IPS-18c (cell line): ENCODE measurements around the gene NLGN1.

Source experiments
- H3K4me3 ChIP-seq: 2 replicates; pipeline ENCODE4 v1.7.0; 2013; ENCODE audit warnings: low read depth, mild to moderate bottlenecking, low read length, moderate library complexity; ENCODE audit not compliant: insufficient read depth
- H3K9me3 ChIP-seq: one replicate; pipeline ENCODE4 v1.6.1; 2013; ENCODE audit warnings: mild to moderate bottlenecking, low read length, moderate library complexity; ENCODE audit not compliant: control insufficient read depth, insufficient read depth

NLGN1 gene

GRCh38 chr3:173977747-173978146 is 580.2 kb downstream of the NLGN1 start:
- Histone ChIP-seq H3K9me3 (no peaks in the 10 kb centered on the region), H3K4me3 (no peak overlapping the region)

GRCh38 chr3:173983343-173983742 is 585.8 kb downstream of the NLGN1 start:
- no peak overlapping the region for H3K4me3 ChIP-seq
- no peaks in the 10 kb centered on the region for H3K9me3 ChIP-seq

GRCh38 chr3:173986861-173987410 is 589.4 kb downstream of the NLGN1 start:
- Histone ChIP-seq H3K4me3 (no peak overlapping the region), H3K9me3 (no peaks in the 10 kb centered on the region)

- Histone ChIP-seq H3K9me3 (no peaks in the 10 kb centered on the region), H3K4me3 (no peak overlapping the region)
Observed at GRCh38 chr3:173988909-173989308, 591.4 kb downstream of the NLGN1 start.

- no peaks in the 10 kb centered on the region for H3K9me3 ChIP-seq
Observed at GRCh38 chr3:173992416-173992815, 594.9 kb downstream of the NLGN1 start.

GRCh38 chr3:173993299-173993698 is 595.8 kb downstream of the NLGN1 start:
- no peaks in the 10 kb centered on the region for H3K9me3 ChIP-seq

More at GRCh38 chr3:173992416-173992815, 594.9 kb downstream of the NLGN1 start:
- H3K4me3 ChIP-seq = no peak overlapping the region

GRCh38 chr3:174000675-174001074 is 603.1 kb downstream of the NLGN1 start:
- Histone ChIP-seq H3K9me3 (no peaks in the 10 kb centered on the region), H3K4me3 (no peak overlapping the region)

More at GRCh38 chr3:173993299-173993698, 595.8 kb downstream of the NLGN1 start:
- H3K4me3 ChIP-seq = no peak overlapping the region

GRCh38 chr3:174002543-174002942 is 605.0 kb downstream of the NLGN1 start:
- Histone ChIP-seq H3K9me3 (no peaks in the 10 kb centered on the region), H3K4me3 (no peak overlapping the region)

- no peaks in the 10 kb centered on the region for H3K9me3 ChIP-seq
- no peak overlapping the region for H3K4me3 ChIP-seq
Observed at GRCh38 chr3:174010907-174011306, 613.4 kb downstream of the NLGN1 start.

GRCh38 chr3:174016186-174016585 is 618.6 kb downstream of the NLGN1 start:
- Histone ChIP-seq H3K9me3 (peaks cover 4% of the 10 kb centered on the region), H3K4me3 (no peak overlapping the region)

GRCh38 chr3:174020156-174020555 is 622.6 kb downstream of the NLGN1 start:
- H3K9me3 ChIP-seq = peaks cover 4% of the 10 kb centered on the region
- H3K4me3 ChIP-seq = no peak overlapping the region

GRCh38 chr3:174023421-174023820 is 625.9 kb downstream of the NLGN1 start:
- Histone ChIP-seq H3K4me3 (no peak overlapping the region), H3K9me3 (no peaks in the 10 kb centered on the region)

- H3K4me3 ChIP-seq = no peak overlapping the region
- peaks cover 7% of the 10 kb centered on the region for H3K9me3 ChIP-seq
Observed at GRCh38 chr3:174028673-174029072, 631.1 kb downstream of the NLGN1 start.

- H3K9me3 ChIP-seq = no peaks in the 10 kb centered on the region
Observed at GRCh38 chr3:174035328-174035886, 637.9 kb downstream of the NLGN1 start.

GRCh38 chr3:174046311-174046710 is 648.8 kb downstream of the NLGN1 start:
- no peaks in the 10 kb centered on the region for H3K9me3 ChIP-seq
- H3K4me3 ChIP-seq = no peak overlapping the region

More at GRCh38 chr3:174035328-174035886, 637.9 kb downstream of the NLGN1 start:
- H3K4me3 ChIP-seq = no peak overlapping the region

- Histone ChIP-seq H3K4me3 (no peak overlapping the region), H3K9me3 (no peaks in the 10 kb centered on the region)
Observed at GRCh38 chr3:174049472-174049871, 651.9 kb downstream of the NLGN1 start.

- no peaks in the 10 kb centered on the region for H3K9me3 ChIP-seq
- H3K4me3 ChIP-seq = no peak overlapping the region
Observed at GRCh38 chr3:174051191-174051590, 653.6 kb downstream of the NLGN1 start.

GRCh38 chr3:174058804-174059203 is 661.3 kb downstream of the NLGN1 start:
- Histone ChIP-seq H3K4me3 (no peak overlapping the region), H3K9me3 (no peaks in the 10 kb centered on the region)

- Histone ChIP-seq H3K9me3 (no peaks in the 10 kb centered on the region), H3K4me3 (no peak overlapping the region)
Observed at GRCh38 chr3:174060431-174060830, 662.9 kb downstream of the NLGN1 start.
